Measurements from ENCODE around the gene RNF40. TPM values are rescaled to one million over a fixed set of nuclear protein-coding genes. Genes with fewer than 3 reads are reported as not detected.
A peak's percentile ranks its signal among the peaks of the same experiment; 100 is the strongest.

The RNF40 gene
- total and polyA plus RNA-seq, 4 donors: 54.1 to 103 (median 79.0) TPM

DNA sequence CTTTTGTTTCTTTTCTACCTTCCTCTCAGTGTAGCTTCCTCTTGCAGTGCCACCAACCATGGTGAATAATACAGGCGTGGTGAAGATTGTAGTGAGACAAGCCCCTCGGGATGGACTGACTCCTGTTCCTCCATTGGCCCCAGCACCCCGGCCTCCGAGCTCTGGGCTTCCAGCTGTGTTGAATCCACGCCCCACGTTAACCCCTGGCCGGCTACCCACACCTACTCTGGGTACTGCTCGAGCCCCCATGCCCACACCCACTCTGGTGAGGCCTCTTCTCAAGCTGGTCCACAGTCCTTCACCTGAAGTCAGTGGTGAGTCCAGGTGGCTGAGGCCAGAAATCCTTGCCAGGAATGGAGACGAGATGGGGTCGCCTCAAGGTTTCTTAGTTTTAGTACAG lies 39.2 kb upstream of the RNF40 start:
- WGBS, 2 donors: 92 to 93% methylated on average over 10 of the region's 10 CpGs
- no peak overlapping the region for H3K27ac ChIP-seq (ENCODE audit: low read depth in 1 of 2, low read length in 1 of 2)
- no peak overlapping the region for H3K9ac ChIP-seq (ENCODE audit: insufficient read depth in 1 of 2, low read length in 2 of 2)
- DNase-seq (no peak), ATAC-seq (ENCODE audit: insufficient read depth, low FRiP score) (no peak)
- no peaks in the 10 kb centered on the region for H3K9me3 ChIP-seq (ENCODE audit: control insufficient read depth in 4 of 4, insufficient read depth in 3 of 4, low read length in 3 of 4)
- H3K27me3 ChIP-seq (ENCODE audit: control insufficient read depth in 3 of 3, insufficient read depth in 3 of 3, low read length in 2 of 3): no peaks in the 10 kb centered on the region
- TF ChIP-seq, protein P1, sequence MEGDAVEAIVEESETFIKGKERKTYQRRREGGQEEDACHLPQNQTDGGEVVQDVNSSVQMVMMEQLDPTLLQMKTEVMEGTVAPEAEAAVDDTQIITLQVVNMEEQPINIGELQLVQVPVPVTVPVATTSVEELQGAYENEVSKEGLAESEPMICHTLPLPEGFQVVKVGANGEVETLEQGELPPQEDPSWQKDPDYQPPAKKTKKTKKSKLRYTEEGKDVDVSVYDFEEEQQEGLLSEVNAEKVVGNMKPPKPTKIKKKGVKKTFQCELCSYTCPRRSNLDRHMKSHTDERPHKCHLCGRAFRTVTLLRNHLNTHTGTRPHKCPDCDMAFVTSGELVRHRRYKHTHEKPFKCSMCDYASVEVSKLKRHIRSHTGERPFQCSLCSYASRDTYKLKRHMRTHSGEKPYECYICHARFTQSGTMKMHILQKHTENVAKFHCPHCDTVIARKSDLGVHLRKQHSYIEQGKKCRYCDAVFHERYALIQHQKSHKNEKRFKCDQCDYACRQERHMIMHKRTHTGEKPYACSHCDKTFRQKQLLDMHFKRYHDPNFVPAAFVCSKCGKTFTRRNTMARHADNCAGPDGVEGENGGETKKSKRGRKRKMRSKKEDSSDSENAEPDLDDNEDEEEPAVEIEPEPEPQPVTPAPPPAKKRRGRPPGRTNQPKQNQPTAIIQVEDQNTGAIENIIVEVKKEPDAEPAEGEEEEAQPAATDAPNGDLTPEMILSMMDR (IDR thresholded peaks at IDR 0.05; ENCODE audit: control extremely low read depth, extremely low read depth): no peak
- H3K4me3 ChIP-seq: no peak overlapping the region
- peaks cover 39 to 64% (median 57%) of the 10 kb centered on the region in 4 donors for H3K36me3 ChIP-seq (ENCODE audit: control insufficient read depth in 4 of 4, insufficient read depth in 4 of 4, low read length in 4 of 4)
- no peaks in the 10 kb centered on the region for H3K4me1 ChIP-seq (ENCODE audit: control insufficient read depth in 5 of 5, insufficient read depth in 5 of 5, low read length in 5 of 5)

DNA sequence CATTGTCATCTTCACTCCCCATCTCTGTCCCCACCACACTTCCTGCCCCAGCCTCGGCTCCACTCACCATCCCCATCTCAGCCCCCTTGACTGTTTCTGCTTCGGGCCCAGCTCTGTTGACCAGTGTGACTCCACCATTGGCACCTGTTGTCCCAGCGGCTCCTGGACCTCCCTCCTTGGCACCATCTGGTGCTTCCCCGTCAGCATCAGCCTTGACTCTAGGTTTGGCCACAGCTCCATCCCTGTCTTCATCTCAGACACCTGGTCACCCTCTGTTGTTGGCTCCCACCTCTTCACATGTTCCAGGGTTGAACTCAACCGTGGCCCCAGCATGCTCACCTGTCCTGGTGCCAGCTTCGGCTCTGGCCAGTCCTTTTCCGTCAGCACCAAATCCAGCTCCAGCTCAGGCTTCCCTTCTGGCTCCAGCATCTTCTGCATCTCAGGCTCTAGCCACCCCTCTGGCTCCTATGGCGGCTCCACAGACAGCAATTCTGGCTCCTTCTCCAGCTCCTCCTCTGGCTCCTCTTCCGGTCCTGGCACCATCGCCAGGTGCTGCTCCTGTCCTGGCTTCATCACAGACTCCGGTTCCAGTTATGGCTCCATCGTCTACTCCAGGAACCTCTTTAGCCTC lies 38.3 kb upstream of the RNF40 start:
- Histone ChIP-seq H3K36me3 (ENCODE audit: control insufficient read depth in 4 of 4, insufficient read depth in 4 of 4, low read length in 4 of 4) (peaks cover 40 to 64% (median 58%) of the 10 kb centered on the region in 4 donors), H3K9ac (ENCODE audit: insufficient read depth in 1 of 2, low read length in 2 of 2) (no peak overlapping the region), H3K27ac (ENCODE audit: low read depth in 1 of 2, low read length in 1 of 2) (no peak overlapping the region), H3K27me3 (ENCODE audit: control insufficient read depth in 3 of 3, insufficient read depth in 3 of 3, low read length in 2 of 3) (no peaks in the 10 kb centered on the region), H3K4me1 (ENCODE audit: control insufficient read depth in 5 of 5, insufficient read depth in 5 of 5, low read length in 5 of 5) (no peaks in the 10 kb centered on the region), H3K4me3 (no peak overlapping the region), H3K9me3 (ENCODE audit: control insufficient read depth in 4 of 4, insufficient read depth in 3 of 4, low read length in 3 of 4) (no peaks in the 10 kb centered on the region)
- TF ChIP-seq, protein P1 (IDR thresholded peaks at IDR 0.05; ENCODE audit: control extremely low read depth, extremely low read depth): no peak
- no peak for DNase-seq
- WGBS, 2 donors: 93% methylated on average over 12 of the region's 12 CpGs
- no peak for ATAC-seq (ENCODE audit: insufficient read depth, low FRiP score)

DNA sequence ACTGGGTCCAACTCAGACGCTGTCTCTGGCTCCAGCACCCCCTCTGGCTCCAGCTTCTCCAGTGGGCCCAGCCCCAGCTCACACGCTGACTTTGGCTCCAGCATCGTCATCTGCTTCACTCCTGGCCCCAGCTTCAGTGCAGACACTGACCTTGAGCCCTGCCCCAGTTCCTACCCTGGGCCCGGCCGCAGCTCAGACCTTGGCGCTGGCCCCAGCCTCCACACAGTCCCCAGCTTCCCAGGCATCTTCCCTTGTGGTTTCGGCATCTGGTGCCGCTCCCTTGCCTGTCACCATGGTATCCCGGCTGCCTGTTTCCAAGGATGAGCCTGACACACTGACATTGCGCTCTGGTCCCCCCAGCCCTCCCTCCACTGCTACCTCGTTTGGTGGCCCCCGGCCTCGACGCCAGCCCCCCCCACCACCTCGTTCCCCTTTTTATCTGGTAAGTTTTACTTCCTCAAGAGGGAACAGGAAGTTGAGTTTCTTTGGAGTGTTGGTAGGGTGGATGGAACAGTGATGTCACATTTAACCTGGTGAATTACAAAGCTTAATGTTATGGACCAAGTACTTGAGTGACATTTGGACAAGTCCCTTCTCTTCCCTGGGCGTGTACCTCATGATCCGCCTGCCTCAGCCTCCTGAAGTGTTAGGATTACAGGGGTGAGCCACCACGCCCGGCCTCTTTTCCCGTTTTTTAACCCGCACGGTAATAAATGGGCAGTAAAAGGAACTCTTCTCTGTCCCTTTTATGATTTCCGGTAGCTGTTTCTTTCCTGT lies 37.3 kb upstream of the RNF40 start:
- Histone ChIP-seq H3K27ac (ENCODE audit: low read depth in 1 of 2, low read length in 1 of 2) (peak overlapping the region in 1 of 2 donors; percentile 61), H3K27me3 (ENCODE audit: control insufficient read depth in 3 of 3, insufficient read depth in 3 of 3, low read length in 2 of 3) (no peaks in the 10 kb centered on the region), H3K9me3 (ENCODE audit: control insufficient read depth in 4 of 4, insufficient read depth in 3 of 4, low read length in 3 of 4) (no peaks in the 10 kb centered on the region), H3K4me1 (ENCODE audit: control insufficient read depth in 5 of 5, insufficient read depth in 5 of 5, low read length in 5 of 5) (no peaks in the 10 kb centered on the region), H3K36me3 (ENCODE audit: control insufficient read depth in 4 of 4, insufficient read depth in 4 of 4, low read length in 4 of 4) (peaks cover 43 to 67% (median 61%) of the 10 kb centered on the region in 4 donors), H3K9ac (ENCODE audit: insufficient read depth in 1 of 2, low read length in 2 of 2) (no peak overlapping the region), H3K4me3 (no peak overlapping the region)
- TF ChIP-seq, protein P1 (IDR thresholded peaks at IDR 0.05; ENCODE audit: control extremely low read depth, extremely low read depth): no peak
- peak; percentile 48 for ATAC-seq (ENCODE audit: insufficient read depth, low FRiP score)
- no peak for DNase-seq
- WGBS, 2 donors: 58 to 75% methylated on average over 23 of the region's 23 CpGs
